Stimulated activated naive CD8-positive, alpha-beta T cell treated with anti-CD3 and anti-CD28 coated beads, Interleukin-15, amount 100 ng/mL, for 72 hours (primary cell): ENCODE results near the gene SLC22A16.

ENCODE experiments used
- ATAC-seq: fragments of 150-1000 bp; cut with Tn5 transposase; 2 replicates; pipeline ENCODE4 v1.10.0; 2021; ENCODE audit warnings: mild to moderate bottlenecking, moderate library complexity
- DNase-seq, 2 donors: peaks; one replicate each; pipeline ENCODE4 v3.0.0; 2021 to 2022
- H3K27ac Mint-ChIP-seq, 2 donors: one replicate each; pipeline ENCODE4 v1.8.0; 2022; ENCODE audit warnings: mild to moderate bottlenecking in 2 of 2, mixed read lengths in 2 of 2, moderate library complexity in 2 of 2
- H3K27me3 Mint-ChIP-seq: one replicate; pipeline ENCODE4 v1.8.0; 2022; ENCODE audit warnings: mixed read lengths
- H3K4me1 Mint-ChIP-seq: one replicate; pipeline ENCODE4 v1.8.0; 2022; ENCODE audit warnings: mild to moderate bottlenecking, mixed read lengths
- H3K4me3 Mint-ChIP-seq, 2 donors: one replicate each; pipeline ENCODE4 v1.8.0; 2022; ENCODE audit warnings: mild to moderate bottlenecking in 2 of 2, mixed read lengths in 2 of 2, moderate library complexity in 1 of 2
- H3K9me3 Mint-ChIP-seq, 2 donors: one replicate each; pipeline ENCODE4 v1.8.0; 2022; ENCODE audit warnings: mixed read lengths in 2 of 2

The SLC22A16 gene

DNA sequence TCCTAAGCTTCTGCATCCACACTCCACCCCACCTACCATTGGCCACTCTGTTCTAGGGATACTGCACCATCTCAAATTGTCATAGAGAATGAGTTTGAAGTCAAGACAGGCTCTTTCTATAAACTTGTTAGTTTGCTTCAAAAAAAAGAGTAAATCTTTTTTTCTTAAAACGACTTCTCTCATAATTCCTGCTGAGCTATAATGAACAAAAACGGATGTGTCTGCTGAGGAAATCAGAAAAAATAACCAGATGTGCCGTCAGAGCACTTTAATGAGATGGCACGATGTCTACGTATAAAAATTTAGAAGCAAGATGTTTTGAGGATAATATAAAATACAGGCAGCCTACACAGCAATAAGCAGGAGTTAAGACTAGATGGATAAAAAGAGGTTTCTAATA is 37.1 kb downstream of the SLC22A16 start:
- Mint-ChIP-seq H3K4me1 (no peaks in the 10 kb centered on the region), H3K27me3 (peaks cover 7% of the 10 kb centered on the region), H3K27ac (no peak overlapping the region)

DNA sequence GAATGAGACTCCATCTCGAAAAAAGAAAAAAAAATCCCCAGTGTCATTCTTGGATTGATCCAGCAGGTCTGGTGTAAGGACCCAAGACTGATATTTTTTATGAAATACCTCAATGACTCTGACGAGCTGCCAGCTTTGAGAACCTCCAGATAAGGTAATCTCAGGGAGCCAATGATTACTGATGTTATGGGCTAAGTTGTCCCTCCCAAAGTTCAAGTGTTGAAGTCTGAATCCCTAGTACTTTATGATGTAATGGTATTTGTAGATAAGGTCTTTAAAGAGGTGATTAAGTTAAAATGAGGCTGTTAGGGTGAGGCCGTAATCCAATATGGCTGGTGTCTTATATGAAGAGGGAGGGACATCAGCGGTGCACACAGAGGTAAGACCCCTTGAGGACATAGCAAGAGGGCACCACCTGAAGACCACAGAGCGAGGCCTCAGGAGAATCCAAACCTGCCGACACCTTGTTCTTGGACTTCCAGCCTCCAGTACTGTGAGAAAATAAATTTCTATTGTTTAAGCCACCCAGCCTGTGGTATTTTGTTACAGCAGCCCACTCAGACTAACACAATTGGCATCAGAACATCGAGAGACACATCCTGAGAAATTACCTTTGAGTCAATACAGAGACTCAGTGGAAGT is 41.3 kb downstream of the SLC22A16 start:
- H3K4me1 Mint-ChIP-seq = no peaks in the 10 kb centered on the region
- DNase-seq (no peak), ATAC-seq (no peak)
- H3K27ac Mint-ChIP-seq = no peak overlapping the region
- H3K9me3 Mint-ChIP-seq = no peaks in the 10 kb centered on the region
- peaks cover 3% of the 10 kb centered on the region for H3K27me3 Mint-ChIP-seq
- H3K4me3 Mint-ChIP-seq = no peak overlapping the region

More for the DNA sequence above, 37.1 kb downstream of the SLC22A16 start:
- H3K4me3 Mint-ChIP-seq = no peak overlapping the region
- no peaks in the 10 kb centered on the region for H3K9me3 Mint-ChIP-seq
- DNase-seq (no peak), ATAC-seq (no peak)

DNA sequence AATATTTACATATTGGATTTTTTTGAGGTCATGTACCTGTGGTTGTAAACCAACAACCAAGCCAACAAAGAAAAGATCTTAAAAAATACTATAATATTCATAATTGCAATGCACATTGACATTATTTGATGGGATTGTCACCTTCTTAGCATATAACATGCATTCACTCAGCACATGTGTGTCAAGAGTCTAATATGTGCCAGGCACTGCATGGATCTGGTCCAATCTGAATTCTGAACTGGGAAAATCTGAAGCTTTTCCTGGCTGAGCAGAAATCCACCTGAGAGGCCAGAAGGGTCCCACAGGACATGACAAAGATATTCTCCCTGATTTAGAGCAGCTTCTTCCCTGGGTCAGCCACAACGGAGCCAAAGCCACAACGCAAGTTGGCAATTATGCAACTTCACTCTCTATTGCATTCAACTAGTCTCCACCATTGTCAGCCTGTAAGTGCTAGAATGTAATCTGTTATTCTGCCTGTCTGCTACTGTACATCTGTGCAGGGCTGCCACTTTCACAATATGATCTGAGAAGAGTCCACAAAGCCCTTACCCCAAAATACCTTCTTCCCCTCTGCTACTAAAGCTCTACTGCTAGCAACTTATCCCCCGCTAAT is 44.0 kb downstream of the SLC22A16 start:
- Mint-ChIP-seq H3K4me1 (no peaks in the 10 kb centered on the region), H3K27me3 (no peaks in the 10 kb centered on the region), H3K9me3 (no peaks in the 10 kb centered on the region), H3K27ac (no peak overlapping the region), H3K4me3 (no peak overlapping the region)
- no peak for ATAC-seq
- DNase-seq = no peak

DNA sequence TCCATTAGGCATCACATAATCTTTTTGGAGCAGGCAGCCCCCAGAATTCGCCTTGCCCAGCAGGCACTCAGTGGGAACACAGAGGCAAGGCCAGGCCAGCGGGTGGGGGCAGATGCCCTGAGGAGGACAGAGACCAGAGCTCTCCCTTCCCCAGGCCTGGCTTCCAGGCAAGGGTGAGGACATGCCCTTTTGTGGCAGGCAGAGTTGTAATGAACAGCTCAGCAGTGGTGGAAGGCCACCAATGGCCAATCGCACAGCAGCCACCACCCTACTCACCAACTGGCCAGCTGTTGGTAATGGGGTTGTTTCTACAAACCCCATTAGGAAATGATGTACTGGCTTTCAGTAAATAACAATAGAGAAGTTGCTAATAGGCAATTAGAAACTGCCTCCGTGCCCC is 45.7 kb downstream of the SLC22A16 start:
- Mint-ChIP-seq H3K4me3 (no peak overlapping the region), H3K4me1 (no peaks in the 10 kb centered on the region), H3K27ac (peak overlapping the region in 1 of 2 donors; percentile 24), H3K27me3 (peaks cover 10% of the 10 kb centered on the region), H3K9me3 (no peaks in the 10 kb centered on the region)
- ATAC-seq (no peak), DNase-seq (no peak)

DNA sequence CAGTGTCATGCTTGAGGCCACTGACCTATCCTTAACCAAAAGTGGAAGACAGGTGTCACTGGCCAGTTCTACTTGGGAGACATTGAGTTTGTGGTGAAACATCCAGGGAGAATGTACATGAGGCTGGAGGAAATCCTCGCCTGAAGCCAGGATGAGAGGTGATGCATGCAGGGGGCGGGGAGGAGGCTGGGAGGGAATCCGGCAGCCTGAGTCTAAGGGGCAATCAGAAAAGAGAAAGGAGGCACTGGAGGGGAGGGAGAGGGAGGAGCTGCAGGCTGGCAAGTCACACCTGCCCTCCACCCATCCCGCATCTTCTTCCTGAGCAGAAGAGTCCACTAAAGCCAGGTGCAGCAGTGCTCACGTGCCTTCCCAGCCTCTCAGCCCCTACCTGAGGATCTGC is 46.2 kb downstream of the SLC22A16 start:
- Mint-ChIP-seq H3K4me3 (no peak overlapping the region), H3K4me1 (no peaks in the 10 kb centered on the region), H3K27ac (peak overlapping the region in 1 of 2 donors; percentile 77), H3K27me3 (peaks cover 10% of the 10 kb centered on the region), H3K9me3 (no peaks in the 10 kb centered on the region)
- ATAC-seq (no peak), DNase-seq (no peak)

DNA sequence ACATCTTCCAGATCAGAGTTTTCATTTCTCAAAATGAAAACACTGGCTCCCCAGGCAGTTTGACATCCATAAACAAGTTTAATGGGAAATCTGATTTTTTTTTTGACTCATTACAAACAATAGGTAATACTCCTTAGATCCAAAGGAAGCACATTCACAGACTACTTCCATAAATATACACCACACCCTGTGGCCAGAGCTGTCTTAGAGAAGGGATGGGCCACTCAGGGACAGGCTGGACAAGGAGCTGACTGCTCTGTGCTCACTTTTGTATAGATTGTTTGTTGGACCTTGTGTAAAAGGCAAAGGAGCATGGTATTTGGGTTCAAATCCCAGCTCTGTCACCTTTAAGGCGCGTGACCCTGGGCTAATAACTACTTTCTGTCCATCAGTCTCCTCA is 48.3 kb downstream of the SLC22A16 start:
- no peak for ATAC-seq
- no peak overlapping the region for H3K27ac Mint-ChIP-seq

DNA sequence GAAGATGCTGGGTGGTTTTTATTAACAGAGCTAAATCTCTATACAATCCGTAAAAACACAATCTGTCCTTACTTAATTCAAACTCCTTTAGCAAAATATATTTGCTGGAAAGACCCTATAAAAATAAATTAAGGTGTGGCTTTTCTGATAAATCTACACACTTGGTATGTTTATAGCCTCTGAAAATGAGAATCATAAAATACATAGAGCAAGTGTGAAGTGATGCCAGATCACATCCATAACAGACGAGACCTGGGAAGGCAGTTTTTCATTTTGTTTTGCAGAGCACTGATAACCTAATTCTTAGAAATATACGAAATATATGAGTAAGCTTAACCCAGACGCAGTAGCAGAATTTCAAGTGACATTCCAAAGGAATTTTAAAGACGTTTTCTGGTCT is 50.6 kb downstream of the SLC22A16 start:
- H3K27ac Mint-ChIP-seq = no peak overlapping the region
- H3K27me3 Mint-ChIP-seq = peaks cover 42% of the 10 kb centered on the region
- no peaks in the 10 kb centered on the region for H3K4me1 Mint-ChIP-seq
- ATAC-seq (no peak), DNase-seq (no peak)
- H3K4me3 Mint-ChIP-seq = no peak overlapping the region
- H3K9me3 Mint-ChIP-seq = peaks cover 9 to 10% of the 10 kb centered on the region in 2 donors

More for the DNA sequence above, 48.3 kb downstream of the SLC22A16 start:
- H3K4me1 Mint-ChIP-seq = no peaks in the 10 kb centered on the region
- H3K9me3 Mint-ChIP-seq = no peaks in the 10 kb centered on the region
- H3K4me3 Mint-ChIP-seq = no peak overlapping the region
- H3K27me3 Mint-ChIP-seq = peaks cover 26% of the 10 kb centered on the region
- no peak for DNase-seq

DNA sequence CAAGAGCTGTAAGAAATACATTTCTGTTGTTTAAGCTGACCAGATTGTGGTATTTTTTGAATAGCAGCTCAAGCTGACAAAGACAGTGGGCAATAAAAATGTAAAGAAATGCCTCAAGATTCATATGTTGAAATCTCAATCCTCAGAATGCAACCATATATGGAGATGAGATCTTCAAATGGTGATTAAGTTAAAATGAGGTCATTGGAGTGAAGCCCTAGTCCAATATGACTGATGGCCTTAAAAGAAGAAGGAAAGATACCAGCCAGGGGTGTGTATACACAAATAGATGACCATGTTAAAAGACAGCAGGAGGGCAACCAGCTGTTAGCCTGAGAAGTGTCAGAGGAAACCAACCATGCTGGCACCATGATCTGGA is 54.0 kb downstream of the SLC22A16 start:
- no peak for DNase-seq
- no peak overlapping the region for H3K4me3 Mint-ChIP-seq

DNA sequence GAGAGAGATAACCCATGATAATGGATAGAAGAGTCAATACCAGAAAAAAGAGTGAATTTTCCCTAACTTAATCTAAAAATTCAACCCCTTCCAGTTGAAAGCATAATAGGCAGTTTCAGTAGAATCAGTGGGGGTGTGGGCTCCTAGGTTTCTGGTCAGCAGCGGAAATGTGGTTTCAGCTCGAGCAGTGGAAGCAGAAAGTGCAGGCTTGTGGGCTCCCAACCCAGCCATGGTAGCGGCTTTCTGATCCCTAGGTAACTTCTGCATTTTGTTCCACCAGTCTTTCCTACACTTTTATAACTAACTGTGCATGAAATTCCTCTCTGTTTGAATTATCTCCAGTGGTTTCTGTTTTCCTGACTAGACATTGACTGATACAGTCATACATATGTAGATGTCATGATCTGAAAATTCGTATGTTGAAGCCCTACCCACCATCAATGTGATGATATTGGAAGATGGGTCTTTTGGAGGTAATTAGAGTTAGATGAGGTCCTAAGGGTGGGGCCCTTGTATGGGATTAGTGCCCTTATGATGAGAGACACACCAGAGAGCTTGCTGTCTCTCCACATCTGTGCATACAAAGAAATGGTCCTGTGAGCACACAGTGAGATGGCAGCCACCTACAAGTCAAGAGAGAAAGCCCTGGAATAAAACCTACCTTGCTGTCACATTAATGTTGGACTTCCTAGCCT is 54.5 kb downstream of the SLC22A16 start:
- Mint-ChIP-seq H3K27ac (peak overlapping the region in 1 of 2 donors; percentile 36), H3K9me3 (peaks cover 9 to 10% of the 10 kb centered on the region in 2 donors), H3K27me3 (peaks cover 50% of the 10 kb centered on the region), H3K4me3 (no peak overlapping the region), H3K4me1 (no peaks in the 10 kb centered on the region)
- no peak for DNase-seq
- ATAC-seq = no peak

More for the DNA sequence above, 54.0 kb downstream of the SLC22A16 start:
- H3K9me3 Mint-ChIP-seq = peaks cover 9 to 10% of the 10 kb centered on the region in 2 donors
- no peak for ATAC-seq
- H3K4me1 Mint-ChIP-seq = no peaks in the 10 kb centered on the region
- no peak overlapping the region for H3K27ac Mint-ChIP-seq
- H3K27me3 Mint-ChIP-seq = peaks cover 50% of the 10 kb centered on the region

DNA sequence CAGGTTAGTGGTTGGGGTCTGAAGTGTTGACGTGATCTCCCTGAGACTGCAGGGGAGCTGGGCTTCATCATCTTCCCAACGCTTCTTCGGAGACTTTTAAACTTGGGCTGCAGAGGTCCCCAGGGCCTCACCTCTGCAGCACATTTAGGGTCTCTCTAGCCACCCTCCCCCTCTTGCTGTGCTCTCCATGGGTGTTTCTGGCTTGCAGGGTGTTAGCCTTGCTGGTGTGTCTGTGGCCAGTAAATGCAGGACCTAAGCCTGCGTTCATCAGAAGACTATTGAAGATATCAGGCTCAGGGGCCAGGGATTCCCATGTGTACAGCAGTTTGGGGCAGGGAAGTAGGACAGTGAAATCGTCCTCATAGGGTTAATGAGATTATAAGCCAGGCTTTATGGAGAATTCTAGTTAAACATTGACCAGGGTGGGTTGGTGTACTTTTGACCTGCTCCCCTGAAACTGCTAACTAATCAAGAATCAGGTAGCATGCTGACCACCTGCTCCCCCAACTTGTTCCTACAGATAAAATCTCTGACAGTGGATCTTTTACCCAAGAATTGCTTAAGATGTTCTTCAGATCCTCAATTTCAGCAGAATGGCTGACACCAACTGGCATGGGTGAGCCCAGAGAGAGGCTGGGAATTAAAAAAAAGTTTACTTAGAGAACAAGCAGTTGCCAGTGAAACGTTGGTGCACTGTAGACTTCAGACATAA is 57.2 kb downstream of the SLC22A16 start:
- Mint-ChIP-seq H3K9me3 (peaks cover 9 to 10% of the 10 kb centered on the region in 2 donors), H3K4me1 (peaks cover 13% of the 10 kb centered on the region), H3K27me3 (peaks cover 30% of the 10 kb centered on the region), H3K4me3 (no peak overlapping the region), H3K27ac (no peak overlapping the region)
- DNase-seq (no peak), ATAC-seq (no peak)

DNA sequence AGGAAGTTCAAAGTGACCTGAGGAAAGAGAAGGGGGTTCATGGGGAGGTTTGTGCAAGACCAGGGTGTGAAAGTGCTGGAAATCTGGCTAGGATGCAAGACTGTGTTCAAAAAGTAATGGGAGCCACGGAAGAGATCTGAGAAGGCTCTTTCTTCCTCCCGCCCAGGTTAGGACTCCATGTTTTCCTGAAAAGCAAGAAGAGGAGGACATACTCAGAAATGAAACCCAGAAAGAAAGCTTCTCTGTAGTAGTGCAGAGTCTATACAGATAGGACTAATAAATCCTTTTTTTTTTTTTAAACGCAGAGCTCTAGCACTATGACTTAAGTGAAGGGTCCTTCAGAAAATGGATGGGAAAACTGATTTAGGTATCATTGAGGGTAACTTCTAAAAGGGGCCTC is 57.8 kb downstream of the SLC22A16 start:
- H3K9me3 Mint-ChIP-seq = peaks cover 9 to 10% of the 10 kb centered on the region in 2 donors
- peaks cover 25% of the 10 kb centered on the region for H3K27me3 Mint-ChIP-seq
- no peak overlapping the region for H3K4me3 Mint-ChIP-seq
- DNase-seq (no peak), ATAC-seq (no peak)
- peak overlapping the region in 1 of 2 donors; percentile 86 for H3K27ac Mint-ChIP-seq
- H3K4me1 Mint-ChIP-seq = peaks cover 13% of the 10 kb centered on the region

DNA sequence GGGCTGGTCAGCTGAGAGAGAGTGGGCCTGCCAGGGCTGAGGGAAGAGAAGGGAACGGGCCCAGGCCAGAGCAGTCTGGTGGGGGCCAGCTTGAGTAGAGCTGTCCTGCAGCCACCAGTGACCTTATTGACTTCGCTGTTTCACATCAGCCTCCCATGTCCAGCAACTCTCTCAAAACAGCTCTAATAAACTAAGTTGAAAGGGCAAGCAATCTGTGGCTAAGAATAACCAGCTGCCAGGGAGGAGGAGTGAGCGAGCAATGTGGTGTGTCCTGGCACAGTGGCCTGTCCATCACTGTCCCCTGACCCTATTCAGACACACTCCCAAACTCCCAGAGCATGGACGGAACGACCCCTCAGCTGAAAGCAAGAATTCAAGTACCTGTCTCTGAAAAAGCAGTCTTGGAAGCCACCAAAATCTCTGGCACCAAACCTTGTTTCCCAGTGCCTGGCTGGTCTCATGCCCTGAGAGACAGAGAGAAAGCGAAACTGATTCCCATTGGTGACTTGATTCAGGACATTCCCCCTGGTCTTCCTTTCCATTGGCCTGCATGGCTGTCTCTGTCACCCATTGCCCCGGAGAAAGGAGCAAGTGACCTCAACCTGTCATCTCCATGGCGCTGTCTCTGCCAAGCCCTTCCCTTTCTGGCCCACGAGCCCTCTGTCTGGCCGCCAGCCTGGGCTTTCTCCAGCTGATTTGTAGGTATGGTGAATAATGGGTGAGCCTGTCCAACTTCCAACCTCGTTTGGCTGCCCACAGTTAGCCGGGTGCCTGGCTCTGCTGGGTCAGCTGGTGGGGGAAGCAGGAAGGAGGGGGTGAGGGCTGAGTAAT is 61.1 kb downstream of the SLC22A16 start, which contains the start of gene DDO:
Gene DDO, minus strand, starts transcription at position 490 of the 831 bp plus-strand sequence. CDS start 2,113 bp downstream, outside the sequence.
- H3K27me3 Mint-ChIP-seq = peaks cover 3% of the 10 kb centered on the region
- H3K4me3 Mint-ChIP-seq = peak within 1 kb of the TSS; percentile 43 to 44
- peak within 1 kb of the TSS in 1 of 2 donors; percentile 72 for H3K27ac Mint-ChIP-seq
- H3K4me1 Mint-ChIP-seq = peaks cover 13% of the 10 kb centered on the region
- H3K9me3 Mint-ChIP-seq = no peaks in the 10 kb centered on the region
- ATAC-seq = peak; percentile 61
- no peak for DNase-seq

DNA sequence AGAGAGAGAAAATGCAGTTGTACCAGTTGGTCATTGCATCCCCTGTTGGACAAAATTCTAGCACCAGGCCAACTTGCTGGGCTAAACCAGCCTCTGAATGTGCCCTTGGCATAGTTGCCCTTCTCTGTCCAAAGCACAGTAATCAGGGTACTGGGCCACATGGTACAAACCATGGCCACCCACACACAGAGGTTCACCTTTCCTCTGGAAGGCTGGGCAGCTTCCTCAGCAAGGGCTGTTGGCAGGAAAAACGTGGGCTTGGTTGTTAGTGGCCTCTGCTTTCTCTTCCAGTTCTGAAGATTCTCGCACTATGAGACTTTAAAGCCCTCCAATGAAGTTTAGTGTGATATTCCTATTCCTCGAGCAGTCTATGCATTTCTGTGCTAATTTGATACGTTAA is 61.7 kb downstream of the SLC22A16 start:
- Mint-ChIP-seq H3K27me3 (no peaks in the 10 kb centered on the region), H3K4me3 (no peak overlapping the region), H3K9me3 (no peaks in the 10 kb centered on the region), H3K27ac (no peak overlapping the region), H3K4me1 (peaks cover 13% of the 10 kb centered on the region)
- no peak for ATAC-seq
- DNase-seq = no peak

DNA sequence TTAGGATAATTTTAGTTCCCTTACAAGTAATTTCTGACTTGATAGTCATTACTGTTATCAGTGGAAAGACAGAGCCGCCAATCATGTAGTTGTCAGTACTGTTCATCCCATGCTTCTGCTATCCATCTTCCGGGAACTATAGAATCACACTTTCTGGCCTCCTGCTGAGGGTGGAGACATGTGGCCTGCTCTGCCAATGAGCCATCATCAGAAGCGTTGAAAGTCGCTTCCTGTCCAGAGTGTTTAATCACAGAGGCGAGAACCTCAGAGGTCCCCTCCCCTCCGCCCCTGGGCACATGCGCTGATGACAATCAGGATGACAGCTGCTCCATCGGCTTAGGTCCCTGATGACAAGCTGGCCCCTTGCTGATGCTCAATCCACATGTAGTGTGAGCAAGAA is 64.1 kb downstream of the SLC22A16 start:
- no peak overlapping the region for H3K27ac Mint-ChIP-seq
- no peak for DNase-seq
- H3K4me1 Mint-ChIP-seq = peaks cover 13% of the 10 kb centered on the region
- H3K27me3 Mint-ChIP-seq = no peaks in the 10 kb centered on the region
- no peak for ATAC-seq
- no peaks in the 10 kb centered on the region for H3K9me3 Mint-ChIP-seq
- no peak overlapping the region for H3K4me3 Mint-ChIP-seq

DNA sequence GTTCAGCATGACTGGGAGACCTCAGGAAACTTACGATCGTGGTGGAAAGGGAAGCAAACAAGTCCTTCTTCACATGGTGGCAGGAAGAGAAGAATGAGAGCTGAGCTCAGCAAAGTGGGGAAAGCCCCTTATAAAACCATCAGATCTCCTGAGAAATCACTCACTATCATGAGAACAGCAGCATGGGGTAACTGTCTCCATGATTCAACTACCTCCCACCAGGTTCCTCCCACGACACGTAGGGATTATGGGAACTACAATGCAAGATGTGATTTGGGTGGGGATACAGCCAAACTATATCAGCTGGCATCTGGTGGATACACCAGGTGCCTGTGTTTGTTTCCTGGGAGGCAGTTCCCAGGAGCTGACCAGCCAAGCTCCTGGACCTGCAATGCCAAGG is 65.9 kb downstream of the SLC22A16 start:
- Mint-ChIP-seq H3K27me3 (no peaks in the 10 kb centered on the region), H3K4me1 (peaks cover 9% of the 10 kb centered on the region), H3K4me3 (no peak overlapping the region), H3K9me3 (no peaks in the 10 kb centered on the region), H3K27ac (no peak overlapping the region)
- no peak for ATAC-seq
- no peak for DNase-seq
